ENCODE results near the gene HPCAL1.
A peak's percentile ranks its signal among the peaks of the same experiment; 100 is the strongest.

HPCAL1 gene

DNA sequence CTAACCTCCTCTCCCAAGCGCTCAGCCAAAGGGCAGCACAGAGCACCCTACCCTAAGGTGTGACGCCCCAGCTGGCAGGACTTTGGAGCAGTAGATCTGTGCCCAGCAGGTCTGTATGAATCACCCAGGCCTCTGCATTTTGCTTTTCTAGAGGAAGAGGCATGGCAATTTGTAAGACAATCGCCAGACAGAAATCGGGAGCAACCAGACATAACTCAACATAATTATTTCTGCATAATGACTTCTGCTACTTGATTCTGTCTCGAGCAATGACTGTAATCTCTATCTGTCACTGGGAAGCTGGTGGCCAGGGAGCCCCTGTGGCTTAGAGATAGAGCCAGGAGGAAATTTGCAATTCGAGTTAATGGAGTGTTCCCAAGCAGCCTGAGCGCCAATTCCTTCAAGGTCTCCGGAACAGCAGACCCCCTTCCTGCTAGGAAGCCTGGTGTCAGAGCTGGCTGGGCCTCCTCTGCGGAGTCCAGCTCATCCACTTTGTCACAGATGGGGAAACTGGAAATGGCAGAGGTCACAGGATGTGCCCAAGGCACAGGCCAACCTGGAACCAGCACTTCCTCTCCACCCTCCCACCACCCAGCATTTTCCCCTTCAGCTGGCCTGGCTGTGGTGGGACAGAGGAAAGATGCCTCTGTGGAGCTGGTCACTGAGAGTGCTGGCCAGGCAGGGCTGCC, 90.4 kb downstream of the HPCAL1 start:
- DNase-seq = no peak

DNA sequence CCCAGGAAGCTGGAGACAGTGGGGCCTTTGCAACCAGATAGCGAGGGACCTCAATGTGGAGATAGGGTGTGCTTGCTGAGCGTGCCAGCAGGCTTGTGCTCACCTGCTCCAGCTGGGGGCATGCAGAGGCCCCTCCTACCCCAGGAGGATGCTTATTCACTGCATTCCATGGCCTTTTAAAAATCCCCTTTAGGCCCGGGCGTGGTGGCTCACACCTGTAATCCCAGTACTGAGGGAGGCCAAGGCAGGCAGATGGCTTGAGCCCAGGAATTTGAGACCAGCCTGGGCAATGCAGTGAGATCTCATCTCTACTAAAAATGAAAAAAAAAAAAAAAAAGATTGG, 90.9 kb downstream of the HPCAL1 start:
- no peak for DNase-seq

DNA sequence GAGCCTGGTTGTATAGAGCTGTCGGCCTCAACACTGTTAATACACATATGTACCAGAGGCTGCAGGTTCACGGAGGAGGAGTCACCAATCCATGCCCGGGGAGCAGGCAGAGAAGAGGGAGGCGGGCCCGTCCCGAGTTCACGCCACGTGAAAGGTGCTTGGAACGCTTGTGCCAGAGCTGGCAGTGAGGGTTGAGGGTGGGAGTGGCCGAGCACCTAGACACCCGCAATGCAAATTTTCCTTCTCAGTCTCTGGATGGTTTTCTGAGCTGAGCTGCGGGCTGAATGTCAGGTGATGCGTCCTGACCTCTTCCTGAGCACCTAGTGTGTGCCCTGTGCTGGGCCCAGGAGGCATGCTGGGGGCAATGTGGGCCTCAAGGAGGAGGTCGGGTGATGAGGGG, 93.2 kb downstream of the HPCAL1 start:
- no peak for DNase-seq

DNA sequence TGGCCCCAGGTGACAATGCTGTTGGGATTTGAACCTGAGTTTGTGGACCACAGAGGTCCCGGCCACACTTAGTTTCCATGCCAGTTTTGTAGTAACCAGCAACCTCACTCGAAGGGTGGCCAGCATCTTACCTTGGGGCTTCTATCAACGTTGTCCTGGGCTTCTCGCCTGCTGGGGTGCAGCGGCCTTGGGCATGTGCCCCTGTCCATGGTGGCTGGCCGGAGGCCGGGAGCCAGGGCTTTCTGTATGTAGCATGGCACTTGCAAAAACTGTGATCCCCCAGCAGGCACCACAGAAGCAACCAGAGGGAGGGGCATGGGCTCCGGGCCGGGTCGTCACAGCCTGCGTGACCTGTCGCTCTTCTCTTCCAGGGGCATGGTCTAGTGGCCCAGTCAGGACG, 93.8 kb downstream of the HPCAL1 start:
- no peak for DNase-seq

DNA sequence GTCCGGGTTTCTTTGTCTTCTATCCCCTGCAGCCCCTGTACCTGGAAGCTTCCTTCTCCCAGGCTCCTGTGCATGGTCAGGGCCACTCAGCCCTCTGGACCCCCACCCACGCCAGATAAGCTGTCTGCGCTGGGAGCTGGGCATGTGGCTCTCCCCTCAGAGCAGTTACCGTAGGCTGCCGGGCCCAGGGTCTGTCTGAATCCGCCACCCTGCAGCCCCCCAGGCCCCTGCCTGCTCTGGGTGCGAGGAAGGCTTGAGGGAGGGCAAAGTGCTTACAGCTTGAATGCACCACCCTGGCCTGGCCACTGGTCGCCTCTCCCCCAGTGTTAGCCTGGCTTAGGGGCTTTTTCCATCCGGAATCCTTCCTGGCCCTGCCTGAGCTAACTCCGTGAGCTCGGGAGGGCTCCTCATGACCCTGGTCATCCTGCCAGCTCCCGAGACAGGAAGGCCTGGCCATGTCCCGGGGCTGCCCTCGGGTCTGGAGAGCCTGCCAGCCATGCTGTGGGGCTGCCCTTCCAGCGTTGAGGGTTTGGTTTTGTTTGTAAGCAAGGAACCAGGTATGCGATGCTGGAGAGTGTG, 94.7 kb downstream of the HPCAL1 start:
- DNase-seq = no peak

DNA sequence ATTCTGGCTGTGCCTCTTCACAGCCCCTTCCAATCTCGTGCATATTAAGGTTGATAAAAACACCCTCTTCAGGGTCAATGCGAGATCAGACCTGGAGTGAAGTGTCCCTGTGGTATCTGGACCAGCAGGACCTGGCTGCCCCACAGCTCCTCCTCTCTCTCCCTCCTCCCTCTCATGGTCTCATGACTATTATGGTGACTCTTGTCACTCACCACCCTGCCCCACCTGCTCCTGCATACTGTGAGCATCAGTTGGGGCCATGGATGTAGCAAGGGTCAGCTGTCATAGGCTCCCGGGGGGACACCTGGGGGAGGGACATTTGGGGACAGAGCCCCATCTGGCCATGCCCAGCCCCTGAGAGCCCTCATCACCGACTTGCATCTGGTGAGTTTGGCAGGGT, 95.2 kb downstream of the HPCAL1 start:
- no peak for DNase-seq

DNA sequence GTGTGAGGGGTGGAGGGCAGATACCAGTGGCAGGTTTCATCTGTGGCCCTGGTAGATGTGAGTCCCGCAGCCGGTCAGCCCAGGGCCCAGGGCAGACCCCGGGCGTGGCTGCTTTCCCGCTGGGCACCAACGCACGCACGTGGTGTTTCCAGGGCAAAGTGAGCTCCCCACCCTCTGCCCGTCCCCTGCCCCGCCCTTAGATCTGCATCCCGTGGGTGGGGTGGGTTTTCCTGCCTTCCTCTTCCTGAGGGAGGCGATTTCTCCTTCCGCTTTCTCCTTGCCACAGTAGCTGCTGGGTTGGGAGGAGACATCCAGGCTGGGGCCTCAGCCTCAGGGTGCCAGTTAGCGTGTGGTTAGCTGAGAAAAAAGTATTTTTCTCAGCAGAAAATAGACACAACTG, 95.8 kb downstream of the HPCAL1 start:
- DNase-seq = no peak

DNA sequence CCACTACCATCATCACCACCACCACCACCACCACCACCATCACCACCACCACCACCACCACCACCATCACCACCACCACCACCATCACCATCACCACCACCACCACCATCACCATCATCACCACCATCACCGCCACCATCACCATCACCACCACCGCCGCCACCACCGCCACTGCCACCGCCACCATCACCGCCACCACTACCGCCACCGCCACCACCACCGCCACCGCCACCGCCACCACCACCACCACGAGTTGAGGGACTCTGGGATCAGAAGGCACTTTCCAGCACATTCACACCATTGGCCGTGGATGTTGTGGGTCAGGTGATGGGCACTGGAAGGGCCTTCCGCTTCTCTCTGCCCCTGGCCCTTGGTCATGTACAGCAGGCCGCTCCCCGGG, 96.7 kb downstream of the HPCAL1 start:
- no peak for DNase-seq

DNA sequence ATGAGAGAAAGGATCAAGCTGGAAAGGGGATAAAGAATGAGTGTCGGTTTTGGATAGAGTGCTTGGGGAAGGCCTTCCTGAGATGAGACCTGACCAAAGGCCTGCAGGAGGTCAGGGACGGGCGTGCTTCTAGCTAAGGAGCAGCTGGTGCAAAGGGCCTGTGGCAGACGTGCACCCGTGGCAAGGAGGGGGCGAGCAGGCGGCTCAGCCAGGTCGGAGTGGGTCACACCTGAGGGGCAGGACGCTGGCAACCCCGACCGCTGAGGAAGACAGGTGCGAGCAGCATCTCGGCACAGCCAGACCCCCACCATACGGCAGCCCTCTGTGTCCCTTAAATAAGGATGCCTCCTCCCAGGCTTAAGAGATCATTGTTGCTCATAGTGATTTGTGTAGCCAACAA, 97.3 kb downstream of the HPCAL1 start:
- no peak for DNase-seq

DNA sequence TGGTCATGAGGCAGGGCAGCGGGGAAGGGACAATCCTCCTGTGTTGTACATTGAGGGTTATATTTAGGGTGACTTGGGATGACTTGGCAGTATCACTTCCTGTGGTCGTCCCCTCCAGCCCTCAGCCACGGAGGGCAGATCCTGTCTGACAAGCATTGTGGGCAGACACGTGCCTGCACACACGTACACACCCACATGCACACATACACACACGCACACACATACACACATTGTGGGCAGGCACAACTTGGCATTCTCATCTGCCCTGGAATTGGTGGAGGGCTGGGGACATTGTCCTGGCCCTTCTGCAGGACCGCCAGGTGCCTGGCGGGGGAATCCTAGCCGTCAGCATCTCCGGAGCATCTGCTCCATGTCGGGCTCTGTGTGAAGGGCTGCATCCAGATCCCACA, 97.9 kb downstream of the HPCAL1 start:
- DNase-seq = no peak

DNA sequence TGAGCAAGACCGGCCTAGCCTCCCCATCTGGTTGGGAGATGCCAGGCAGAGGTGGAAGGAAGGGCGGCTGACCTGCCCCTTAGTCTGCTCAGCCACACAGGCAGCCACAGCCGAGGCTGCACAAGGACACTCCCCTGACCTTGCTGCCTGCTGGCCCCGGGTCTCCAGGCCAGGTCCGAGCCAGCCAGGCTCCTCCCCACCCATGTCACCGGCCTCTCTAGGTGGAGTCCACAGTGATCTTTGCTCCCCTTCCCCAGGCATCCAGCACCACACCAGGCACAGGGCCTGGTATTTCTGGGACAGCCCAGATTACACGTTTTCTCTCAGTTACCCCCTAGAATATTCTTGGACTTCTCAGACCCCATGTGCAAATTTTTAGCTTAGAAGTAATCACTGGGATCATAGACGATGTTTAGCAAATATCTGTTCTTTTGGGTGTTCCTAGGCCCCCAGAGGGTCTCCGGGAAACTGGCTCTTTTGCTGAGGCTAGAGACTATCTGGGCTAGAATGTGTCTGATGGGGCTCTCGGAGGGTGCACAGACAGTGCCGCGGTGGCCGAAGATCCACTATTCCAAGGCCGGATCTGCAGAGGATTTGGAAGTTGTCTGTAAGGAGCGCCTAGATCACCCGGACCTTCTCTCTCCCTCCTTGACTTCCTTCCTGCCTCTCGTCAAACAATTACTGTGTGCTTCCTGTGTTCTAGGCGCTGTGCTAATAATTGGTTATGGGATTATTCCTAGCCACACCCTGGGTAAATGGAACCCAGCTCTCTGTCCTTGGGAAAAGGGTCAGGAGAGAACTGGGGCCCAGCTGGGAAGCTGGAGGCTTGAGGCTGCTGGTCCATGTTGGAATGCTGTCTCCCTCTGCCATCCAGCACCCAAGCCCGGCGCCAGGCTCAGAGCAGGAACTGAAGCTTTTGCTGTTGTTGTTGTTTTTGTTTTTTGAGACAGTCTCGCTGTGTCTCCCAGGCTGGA, 98.6 kb downstream of the HPCAL1 start:
- no peak for DNase-seq

DNA sequence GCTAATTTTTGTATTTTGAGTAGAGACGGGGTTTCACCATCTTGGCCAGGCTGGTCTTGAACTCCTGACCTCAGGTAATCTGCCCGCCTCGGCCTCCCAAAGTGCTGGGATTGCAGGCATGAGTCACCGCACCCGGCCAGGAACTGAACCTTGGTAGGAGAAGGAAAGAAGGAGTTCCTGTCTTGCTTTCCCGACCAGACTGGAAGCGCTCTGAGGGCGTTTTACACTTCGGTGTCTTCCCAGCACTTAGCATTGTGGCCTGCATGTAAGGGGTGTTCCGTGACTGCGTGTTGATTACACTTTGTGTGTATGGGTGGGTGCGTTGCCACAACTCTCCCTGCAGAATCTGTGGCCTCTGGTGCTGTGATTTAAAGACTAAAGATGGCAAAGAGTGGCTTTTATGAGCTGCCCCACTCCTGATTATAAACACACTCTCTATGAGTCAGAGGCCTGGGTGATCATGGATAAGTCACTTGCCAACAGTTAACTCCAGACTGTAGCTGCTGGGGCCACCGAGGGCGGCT, 99.4 kb downstream of the HPCAL1 start:
- DNase-seq = no peak

DNA sequence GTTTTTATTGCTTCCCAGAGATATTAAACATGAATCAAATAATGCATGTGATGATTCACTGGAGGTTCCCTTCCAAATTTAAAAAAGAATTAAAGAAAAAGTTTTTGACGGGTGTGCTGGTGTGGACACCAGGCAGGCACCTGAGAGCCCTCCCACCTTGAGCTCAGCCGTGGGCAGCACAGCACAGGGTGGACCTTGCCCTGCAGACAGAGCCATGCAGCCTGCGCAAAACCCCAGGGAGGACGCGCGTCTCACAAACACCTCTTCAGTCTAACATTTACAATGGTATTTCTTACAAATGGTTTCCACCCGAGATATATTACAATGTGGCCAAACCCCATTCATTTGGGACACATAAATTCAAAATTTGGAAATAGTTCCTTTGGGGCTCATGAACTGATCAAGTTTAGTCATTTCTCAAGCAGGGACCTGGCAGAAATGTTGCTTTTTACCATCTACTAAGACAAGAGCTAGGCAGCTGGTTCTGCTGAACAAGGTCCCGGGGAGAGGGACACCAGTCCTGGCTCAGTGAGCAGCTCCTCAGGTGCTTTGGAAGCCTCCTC, 100.0 kb downstream of the HPCAL1 start:
- no peak for DNase-seq

DNA sequence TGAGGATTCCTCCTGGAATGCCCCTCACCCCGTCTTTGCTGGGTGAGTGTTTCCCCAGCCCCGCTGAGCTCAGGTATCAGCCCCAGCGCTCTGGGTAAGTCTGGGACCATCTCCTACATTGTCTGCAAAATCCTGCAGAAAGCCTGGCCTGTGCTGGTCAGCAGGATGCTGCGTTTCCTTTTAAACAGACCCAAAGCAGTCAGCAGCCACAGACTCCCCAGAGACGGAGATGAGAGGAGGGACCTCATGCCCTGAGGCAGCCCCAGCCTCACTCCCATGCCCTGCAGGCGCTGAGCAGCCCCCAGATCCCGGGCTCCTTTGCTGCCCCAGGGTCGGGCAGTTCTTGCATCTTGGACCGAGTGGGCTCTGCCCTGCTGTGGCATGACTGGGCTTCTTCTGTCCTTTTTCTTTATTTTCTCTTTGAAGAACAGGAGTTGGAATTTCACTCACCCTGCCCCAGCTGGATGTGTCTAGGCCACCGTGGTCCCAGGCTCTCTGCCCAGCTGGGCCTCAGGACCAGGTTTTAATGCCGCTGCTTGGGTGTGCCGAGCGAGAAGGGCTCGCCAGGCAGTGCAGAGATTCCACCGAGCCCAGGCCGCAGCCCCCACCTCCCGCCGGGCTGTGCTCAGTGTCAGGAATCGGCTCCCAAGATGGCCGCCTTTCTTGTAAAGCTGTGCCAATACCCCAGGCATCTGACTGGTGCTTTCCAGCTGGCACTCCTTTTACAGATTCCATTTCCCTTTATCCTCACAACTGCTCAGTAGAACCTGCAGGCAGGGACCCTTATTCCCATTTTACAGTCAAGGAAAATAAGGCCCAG, 101.8 kb downstream of the HPCAL1 start:
- no peak for DNase-seq

DNA sequence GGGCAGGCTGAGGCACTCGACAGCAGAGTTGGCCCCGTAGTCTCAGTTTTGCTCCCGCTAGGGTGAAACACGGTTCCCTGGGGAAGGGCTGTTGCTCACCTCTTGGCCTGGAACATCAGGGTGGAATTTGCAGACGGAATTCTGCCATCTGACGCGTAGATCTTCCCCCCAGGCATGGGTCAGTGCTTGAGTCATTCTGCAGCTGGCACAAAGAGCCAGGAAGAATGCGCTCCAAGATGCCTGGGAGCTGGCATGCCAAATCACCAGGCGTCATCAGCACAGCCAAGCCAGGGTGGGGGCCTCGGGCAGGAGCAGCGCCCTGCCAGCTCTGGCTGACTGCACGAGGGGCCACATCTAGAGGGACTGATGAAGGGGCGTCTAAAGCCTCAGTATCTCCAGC, 102.7 kb downstream of the HPCAL1 start:
- DNase-seq = no peak

DNA sequence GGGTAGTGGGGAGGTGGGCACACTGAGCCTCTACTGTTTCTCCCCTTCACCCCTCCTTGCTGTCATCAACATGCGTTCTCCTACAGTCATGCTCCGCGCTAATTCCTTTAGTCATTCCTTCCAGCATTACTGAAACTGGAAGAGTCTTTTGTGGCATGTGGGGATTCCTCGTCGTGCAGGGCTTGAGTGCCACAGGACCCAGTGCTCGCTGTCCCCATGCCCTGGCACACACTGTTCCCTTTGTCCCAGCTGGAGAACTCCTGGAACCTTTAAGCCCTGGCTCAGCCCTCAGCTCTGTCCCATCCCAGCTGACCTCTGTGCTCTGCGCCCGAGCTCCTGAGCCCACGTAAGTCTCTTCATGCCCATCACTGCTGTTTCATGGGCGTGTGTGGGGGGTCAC, 103.3 kb downstream of the HPCAL1 start:
- DNase-seq = no peak

DNA sequence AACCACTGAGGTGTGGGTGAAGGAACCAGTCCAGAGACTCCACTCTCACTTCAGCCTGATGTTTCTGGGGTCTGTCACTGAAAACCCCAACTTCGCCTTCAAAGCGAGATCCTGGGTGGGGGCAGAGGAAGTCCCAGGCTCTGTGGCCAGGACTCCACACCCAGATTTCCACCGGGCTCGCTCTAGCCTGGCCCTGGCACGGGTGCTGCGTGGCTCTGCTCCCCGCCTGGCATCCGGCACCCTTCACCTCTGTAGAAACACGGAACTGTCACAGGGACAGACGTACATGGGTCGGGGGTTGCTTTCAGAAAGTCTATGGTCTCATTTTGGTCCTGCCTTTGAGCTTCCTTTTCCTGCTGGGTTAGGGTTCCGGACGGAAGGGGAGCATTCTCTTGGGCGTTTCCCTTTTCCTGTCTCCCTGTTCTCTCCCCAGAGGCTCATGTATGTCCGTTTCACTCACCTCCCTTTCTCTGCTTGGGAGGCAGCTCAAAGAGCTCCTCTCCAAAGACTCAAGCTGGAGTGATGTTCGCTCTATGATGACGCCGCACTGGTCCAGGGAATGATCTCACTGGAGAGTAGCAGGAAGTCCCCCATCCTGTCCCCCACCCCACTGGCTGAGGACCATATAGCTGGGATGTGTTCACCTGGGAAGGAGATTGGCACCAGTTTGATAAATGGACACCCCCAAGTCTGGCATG, 103.9 kb downstream of the HPCAL1 start:
- DNase-seq = no peak

DNA sequence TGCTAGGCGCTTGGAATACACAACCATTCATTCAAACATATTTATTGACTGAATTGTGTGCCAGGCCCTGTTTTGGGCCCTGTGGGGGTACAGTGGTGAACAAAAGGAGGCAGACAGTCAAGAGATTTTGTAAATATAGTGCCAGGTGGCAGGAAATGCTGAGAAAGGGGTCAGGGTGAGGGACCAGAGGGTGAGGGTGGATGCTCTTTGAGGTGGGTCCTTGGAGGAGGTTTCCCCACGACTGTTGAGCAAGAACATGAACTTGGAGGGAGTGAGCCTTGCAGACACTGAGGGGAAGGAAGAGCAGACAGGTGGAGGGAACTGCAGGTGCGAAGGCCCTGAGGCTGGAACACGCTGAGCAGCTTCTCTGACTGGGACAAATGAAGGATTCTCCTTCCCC, 104.7 kb downstream of the HPCAL1 start:
- no peak for DNase-seq

DNA sequence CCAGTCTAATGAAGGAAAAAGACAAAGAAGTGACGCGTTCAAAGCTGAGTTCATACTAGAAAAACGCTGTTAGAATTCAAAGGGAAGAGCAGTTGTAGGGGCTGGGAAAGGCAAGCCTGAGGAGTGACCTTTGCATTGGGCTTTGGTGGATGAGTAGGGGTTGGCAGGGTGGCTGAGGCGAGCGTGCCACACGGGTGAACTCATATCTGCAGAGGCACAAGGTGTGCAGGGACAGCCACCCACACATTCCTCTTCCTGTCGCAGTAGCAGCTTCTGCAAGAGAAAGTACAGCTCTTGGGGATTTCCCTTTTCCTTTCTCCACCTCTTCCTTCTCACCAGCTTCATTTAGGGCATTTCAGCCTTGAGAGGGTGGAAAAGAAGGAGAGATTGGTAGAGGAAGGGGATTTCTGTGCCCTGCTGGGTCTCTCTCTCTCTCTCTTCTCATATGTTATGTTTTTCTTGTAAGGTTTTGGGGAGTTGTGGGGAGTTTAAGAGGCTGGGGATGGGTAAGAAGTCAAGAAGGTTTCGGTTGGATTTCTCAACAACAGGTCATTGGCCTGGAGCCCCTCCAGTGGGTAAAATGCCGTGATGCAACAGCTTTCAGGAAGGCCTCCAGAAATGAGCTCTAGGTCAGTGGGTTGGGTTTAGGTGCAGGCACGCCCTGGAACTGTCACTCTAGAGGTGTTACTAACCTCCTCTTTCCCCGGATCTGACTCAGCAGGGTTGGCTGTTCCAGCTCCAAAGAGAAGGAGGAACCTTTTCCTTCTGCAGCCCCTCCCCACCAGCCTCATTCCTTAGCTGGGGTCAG, 105.3 kb downstream of the HPCAL1 start:
- no peak for DNase-seq

DNA sequence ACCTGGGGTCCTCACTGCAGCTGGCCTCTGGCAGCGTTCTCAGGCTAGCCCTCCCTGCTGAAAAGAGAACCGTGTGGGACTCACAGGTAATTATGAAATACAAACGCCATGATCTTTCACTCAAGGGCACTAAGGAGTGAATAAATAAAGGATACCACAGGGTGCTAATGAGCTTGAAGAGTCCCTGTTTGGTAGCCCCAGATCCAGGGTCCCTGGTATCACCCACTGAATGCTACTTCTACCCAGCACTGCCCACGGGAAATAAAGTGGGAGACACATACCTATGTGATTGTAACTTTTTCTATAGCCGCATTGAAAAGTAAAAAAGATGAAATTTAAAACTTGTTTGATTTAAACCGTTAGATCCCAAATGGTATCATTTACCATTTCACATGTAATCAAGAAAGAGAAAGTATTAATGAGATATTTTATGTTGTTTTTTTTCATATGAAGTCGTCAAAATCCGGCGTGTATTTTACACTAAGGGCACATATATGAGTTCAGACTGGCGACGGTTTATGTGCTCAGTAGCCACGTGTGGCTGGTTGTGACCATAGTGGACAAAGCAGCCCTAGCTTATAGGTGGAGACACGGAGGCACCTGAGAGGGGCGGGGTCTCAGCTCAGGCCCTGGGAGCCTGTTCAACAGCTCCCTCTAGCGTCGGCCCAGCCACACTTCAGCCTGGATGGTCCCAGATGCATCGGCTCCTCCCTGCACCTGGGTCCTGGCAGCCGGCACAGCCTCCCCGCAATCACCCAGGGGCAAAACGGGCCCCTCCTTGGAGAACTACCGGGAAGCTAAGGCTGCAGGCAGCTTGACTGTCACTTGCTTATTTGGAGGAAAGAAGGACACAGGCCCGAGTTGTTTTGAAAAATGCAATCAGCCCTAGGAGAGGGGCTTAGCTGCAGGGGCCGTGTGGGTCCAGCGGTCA, 106.2 kb downstream of the HPCAL1 start:
- peak; percentile 92 for DNase-seq
